ENCODE results near the gene GLB1L2.

GLB1L2 gene

DNA sequence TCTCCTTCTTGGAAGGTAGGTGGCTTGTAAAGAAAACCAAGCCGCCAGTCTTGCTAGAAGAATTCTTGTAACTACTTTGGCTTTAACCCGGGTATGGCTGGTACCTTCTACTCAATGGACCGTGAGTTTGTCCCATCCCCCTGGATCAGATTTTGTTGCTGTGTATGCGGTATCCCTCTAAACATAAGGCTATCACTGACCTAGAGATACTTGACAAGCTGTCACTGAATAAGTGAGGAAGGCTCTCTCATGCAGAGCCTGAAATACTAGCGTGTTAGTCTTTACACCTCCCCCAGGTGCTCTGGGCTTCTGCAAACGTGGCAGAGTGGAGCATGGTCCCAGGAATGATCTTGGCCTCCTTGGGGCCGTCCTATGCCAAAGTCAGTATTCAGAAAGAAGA is 34.5 kb downstream of the GLB1L2 start:
- Mint-ChIP-seq H3K27ac (no peak overlapping the region), H3K9me3 (no peaks in the 10 kb centered on the region), H3K4me1 (peaks cover 9% of the 10 kb centered on the region), H3K4me3 (no peak overlapping the region), H3K27me3 (no peaks in the 10 kb centered on the region), H3K36me3 (no peaks in the 10 kb centered on the region)

DNA sequence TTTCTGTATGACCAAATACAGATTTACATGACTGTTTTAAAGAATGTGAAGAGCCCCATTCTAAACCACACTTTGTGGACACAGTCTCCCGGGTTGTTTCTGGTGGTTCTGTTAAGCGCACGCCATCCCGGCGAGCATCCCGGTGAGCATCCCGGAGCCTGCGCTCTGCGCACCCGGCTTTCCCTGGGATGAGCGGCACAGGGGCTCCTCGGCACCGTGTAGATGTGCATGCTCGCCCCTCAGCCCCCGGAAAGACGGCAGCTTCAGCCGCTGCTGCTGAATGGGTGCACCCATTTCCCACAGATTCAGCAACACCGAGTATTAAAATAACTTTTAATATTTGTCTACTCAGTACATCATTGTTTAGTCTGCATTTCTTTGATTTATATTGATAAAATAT is 36.0 kb downstream of the GLB1L2 start:
- Mint-ChIP-seq H3K27me3 (no peaks in the 10 kb centered on the region), H3K4me1 (no peaks in the 10 kb centered on the region), H3K36me3 (no peaks in the 10 kb centered on the region), H3K9me3 (no peaks in the 10 kb centered on the region), H3K27ac (no peak overlapping the region), H3K4me3 (no peak overlapping the region)

DNA sequence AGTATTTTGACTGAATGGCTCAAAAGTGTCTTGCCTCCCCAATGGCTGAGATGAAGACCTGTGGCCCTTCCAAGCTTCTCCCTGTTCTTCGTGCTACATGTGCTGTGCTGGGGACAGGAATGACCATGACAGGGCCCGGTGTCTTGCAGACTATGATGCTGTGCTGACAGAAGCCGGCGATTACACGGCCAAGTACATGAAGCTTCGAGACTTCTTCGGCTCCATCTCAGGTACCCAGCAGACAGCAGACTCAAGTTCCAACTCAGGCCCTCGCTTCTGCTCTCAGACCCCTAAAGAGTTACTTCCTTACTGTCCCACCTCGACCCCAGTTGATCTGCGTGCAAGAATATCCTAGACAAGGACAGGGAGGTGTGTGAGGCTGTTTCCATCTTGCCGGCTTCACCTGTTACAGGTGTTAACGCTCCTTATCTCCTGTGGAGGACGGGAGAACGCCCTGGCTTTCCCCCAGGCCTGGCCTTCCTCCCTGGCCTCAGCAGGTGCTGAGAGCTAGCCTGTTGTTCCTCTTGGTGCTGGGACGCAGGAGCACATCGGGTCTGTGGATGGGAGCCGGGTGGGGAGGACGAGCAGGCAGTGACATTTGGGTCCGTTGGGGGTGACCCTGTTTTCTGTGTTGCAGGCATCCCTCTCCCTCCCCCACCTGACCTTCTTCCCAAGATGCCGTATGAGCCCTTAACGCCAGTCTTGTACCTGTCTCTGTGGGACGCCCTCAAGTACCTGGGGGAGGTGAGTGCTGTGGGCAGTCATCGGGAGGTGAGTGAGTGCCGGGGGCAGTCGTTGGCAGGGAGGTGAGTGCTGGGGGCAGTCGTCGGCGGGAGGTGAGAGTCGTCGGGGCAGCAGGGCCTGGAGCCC is 38.1 kb downstream of the GLB1L2 start:
- no peak overlapping the region for H3K27ac Mint-ChIP-seq
- no peaks in the 10 kb centered on the region for H3K9me3 Mint-ChIP-seq
- no peak overlapping the region for H3K4me3 Mint-ChIP-seq
- H3K27me3 Mint-ChIP-seq = no peaks in the 10 kb centered on the region
- H3K4me1 Mint-ChIP-seq = no peaks in the 10 kb centered on the region
- H3K36me3 Mint-ChIP-seq = no peaks in the 10 kb centered on the region

DNA sequence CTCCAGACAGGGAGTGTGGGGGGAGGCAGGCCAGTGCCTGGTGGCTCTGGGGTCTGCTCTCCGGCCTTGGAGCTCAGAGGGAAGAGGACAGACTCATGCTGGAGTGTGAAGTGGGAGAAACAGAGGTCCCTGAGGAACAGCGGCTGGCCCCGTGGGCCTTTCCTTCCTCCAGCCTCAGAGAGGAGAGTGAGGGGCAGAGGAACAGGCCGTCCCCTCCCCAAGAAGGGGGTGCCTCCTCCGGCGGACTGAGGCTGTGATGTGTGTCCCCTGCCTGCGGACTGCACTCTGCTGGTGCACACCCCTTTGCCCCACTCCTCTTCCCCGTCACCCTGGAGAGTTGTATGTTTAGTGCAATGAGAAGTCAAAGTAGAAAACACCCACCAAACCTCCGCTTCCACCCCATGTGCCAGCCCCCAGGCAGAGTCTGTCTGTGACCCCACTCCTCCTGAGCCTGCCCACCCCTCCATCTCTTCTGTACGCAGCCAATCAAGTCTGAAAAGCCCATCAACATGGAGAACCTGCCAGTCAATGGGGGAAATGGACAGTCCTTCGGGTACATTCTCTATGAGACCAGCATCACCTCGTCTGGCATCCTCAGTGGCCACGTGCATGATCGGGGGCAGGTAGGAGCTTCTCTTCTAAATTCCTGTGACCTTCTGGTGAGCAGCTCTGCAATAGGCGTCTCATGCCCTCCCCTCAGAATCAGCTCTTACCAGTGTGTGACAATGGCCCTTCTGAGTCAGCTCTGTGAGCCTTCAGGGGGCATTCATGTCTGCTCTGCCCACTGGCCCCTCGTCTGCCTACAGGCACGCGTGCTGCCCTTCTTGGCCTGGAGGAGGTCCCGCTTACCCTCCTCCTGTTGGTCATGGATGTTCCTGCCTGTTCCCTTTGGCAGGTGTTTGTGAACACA is 39.0 kb downstream of the GLB1L2 start:
- Mint-ChIP-seq H3K4me3 (no peak overlapping the region), H3K36me3 (no peaks in the 10 kb centered on the region), H3K4me1 (no peaks in the 10 kb centered on the region), H3K9me3 (no peaks in the 10 kb centered on the region), H3K27ac (no peak overlapping the region), H3K27me3 (no peaks in the 10 kb centered on the region)

DNA sequence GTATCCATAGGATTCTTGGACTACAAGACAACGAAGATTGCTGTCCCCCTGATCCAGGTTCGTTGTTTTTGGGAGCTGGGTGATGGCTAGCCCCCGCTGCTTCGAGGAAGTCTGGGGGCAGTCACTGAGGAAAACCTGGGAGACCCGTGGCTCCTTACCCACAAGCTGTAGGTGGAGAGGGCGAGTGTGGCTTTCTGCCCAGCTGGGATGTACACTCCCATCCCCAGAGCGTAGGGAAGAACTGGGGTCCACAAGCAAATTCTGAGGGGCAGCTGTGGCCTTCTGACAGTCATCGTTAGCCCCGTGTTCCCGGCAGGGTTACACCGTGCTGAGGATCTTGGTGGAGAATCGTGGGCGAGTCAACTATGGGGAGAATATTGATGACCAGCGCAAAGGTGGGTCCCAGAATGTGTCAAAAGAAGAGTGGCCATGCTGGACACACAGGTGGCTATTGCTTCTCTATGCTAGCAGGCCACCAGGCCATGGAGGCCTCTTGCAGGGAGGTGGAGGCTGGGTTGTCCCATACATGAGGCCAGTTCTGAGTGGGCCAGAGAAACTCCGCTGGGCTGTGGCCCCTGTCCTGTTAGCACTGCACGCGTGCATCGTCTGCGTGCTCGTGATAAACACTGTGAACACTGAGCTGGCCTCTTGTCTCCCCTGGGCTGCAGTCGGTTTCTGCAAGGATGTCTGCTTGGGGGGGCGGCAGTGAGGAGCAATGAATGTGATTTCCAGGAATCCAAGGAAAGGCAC is 39.8 kb downstream of the GLB1L2 start:
- Mint-ChIP-seq H3K27ac (no peak overlapping the region), H3K36me3 (no peaks in the 10 kb centered on the region), H3K27me3 (no peaks in the 10 kb centered on the region), H3K9me3 (no peaks in the 10 kb centered on the region), H3K4me3 (no peak overlapping the region), H3K4me1 (no peaks in the 10 kb centered on the region)

DNA sequence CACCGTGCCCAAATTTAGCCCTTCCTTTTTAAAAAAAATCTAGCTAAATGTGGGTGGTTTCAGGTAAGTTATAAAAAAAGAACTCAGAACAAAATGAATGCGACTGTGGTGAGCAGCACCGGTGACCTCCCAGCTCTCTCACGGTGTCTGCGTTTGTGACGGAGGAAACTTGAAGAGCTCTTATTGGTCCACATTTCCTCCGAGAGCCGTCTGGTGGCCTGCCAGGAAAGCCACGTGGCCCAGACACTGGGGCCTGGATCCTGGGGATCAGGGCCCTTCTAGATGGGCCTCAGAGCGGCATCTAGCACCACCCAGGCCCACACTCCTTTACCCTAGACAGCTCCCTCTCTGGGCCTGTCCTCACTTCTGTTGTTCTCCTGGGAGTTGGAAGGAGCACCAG is 40.7 kb downstream of the GLB1L2 start:
- no peak overlapping the region for H3K4me3 Mint-ChIP-seq
- H3K4me1 Mint-ChIP-seq = no peaks in the 10 kb centered on the region
- H3K9me3 Mint-ChIP-seq = no peaks in the 10 kb centered on the region
- no peak overlapping the region for H3K27ac Mint-ChIP-seq
- no peaks in the 10 kb centered on the region for H3K27me3 Mint-ChIP-seq
- H3K36me3 Mint-ChIP-seq = no peaks in the 10 kb centered on the region

DNA sequence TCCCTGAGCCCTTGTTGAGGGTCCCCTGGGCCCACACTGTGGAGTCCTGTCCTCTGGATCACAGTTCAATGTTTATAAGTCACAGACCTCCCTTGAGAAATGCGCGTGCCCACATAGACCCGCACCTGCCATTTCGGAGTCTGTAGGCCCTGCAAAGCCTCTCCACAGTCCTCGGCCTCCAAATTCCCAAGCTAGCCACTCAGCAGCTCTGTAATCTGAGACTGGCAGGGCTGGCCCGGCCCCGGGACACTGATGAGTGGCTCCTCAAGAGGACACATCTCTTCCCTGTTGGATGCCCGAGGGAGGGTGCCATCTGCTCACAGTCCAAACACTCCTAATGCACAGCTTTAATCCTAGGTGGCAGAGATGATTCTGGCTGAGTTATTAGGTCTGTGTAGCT is 41.2 kb downstream of the GLB1L2 start:
- H3K4me3 Mint-ChIP-seq = no peak overlapping the region
- no peak overlapping the region for H3K27ac Mint-ChIP-seq
- H3K9me3 Mint-ChIP-seq = no peaks in the 10 kb centered on the region

DNA sequence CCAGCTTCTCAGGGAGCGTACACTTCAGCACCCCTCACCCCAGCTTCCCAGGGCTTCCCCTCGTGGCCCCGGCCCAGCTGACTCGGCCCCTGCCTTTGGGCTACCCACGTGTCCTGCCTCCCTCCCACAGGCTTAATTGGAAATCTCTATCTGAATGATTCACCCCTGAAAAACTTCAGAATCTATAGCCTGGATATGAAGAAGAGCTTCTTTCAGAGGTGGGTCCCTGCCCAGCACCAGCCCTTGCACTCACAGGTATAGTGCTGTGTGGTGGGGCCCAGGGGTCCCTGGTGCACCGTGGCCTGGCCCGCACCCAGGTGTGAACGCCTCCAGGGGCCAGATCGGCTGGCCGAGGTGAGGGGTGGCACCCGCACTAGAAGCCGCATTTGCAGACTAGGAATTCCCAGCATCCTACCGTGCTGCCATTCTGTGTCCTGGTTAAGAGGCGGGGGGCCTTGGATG is 41.8 kb downstream of the GLB1L2 start:
- Mint-ChIP-seq H3K36me3 (no peaks in the 10 kb centered on the region), H3K4me1 (no peaks in the 10 kb centered on the region), H3K4me3 (no peak overlapping the region), H3K9me3 (no peaks in the 10 kb centered on the region), H3K27ac (no peak overlapping the region), H3K27me3 (no peaks in the 10 kb centered on the region)

More for the DNA sequence above, 41.2 kb downstream of the GLB1L2 start:
- Mint-ChIP-seq H3K4me1 (no peaks in the 10 kb centered on the region), H3K27me3 (no peaks in the 10 kb centered on the region), H3K36me3 (no peaks in the 10 kb centered on the region)

DNA sequence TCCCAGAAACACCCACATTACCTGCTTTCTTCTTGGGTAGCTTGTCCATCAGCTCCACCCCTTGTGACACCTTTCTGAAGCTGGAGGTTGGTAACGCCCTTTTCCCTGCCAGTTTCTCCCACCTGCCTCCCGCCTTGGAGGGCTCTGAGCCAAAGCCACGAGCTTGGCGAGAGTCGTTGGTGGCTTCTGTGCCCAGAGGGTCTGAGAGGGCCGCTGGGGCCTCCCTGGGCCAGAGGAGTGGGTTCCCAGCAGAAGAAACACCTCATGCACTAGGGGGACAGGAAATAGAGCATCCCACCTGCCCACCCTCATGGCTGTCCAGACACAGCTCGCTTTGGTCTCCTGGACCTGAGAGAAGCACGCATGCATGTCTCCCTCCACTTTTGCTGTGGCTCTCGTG is 42.4 kb downstream of the GLB1L2 start:
- Mint-ChIP-seq H3K4me3 (no peak overlapping the region), H3K36me3 (no peaks in the 10 kb centered on the region), H3K27ac (no peak overlapping the region), H3K9me3 (no peaks in the 10 kb centered on the region), H3K27me3 (no peaks in the 10 kb centered on the region), H3K4me1 (no peaks in the 10 kb centered on the region)

DNA sequence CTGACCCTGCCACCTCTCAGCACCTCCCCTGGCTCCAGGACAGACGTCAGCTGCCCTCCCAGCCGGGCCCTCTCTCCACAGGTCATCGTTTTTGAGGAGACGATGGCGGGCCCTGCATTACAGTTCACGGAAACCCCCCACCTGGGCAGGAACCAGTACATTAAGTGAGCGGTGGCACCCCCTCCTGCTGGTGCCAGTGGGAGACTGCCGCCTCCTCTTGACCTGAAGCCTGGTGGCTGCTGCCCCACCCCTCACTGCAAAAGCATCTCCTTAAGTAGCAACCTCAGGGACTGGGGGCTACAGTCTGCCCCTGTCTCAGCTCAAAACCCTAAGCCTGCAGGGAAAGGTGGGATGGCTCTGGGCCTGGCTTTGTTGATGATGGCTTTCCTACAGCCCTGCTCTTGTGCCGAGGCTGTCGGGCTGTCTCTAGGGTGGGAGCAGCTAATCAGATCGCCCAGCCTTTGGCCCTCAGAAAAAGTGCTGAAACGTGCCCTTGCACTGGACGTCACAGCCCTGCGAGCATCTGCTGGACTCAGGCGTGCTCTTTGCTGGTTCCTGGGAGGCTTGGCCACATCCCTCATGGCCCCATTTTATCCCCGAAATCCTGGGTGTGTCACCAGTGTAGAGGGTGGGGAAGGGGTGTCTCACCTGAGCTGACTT is 43.2 kb downstream of the GLB1L2 start:
- no peak overlapping the region for H3K27ac Mint-ChIP-seq
- H3K9me3 Mint-ChIP-seq = no peaks in the 10 kb centered on the region
- no peak overlapping the region for H3K4me3 Mint-ChIP-seq
- no peaks in the 10 kb centered on the region for H3K4me1 Mint-ChIP-seq
- H3K36me3 Mint-ChIP-seq = no peaks in the 10 kb centered on the region
- H3K27me3 Mint-ChIP-seq = no peaks in the 10 kb centered on the region

DNA sequence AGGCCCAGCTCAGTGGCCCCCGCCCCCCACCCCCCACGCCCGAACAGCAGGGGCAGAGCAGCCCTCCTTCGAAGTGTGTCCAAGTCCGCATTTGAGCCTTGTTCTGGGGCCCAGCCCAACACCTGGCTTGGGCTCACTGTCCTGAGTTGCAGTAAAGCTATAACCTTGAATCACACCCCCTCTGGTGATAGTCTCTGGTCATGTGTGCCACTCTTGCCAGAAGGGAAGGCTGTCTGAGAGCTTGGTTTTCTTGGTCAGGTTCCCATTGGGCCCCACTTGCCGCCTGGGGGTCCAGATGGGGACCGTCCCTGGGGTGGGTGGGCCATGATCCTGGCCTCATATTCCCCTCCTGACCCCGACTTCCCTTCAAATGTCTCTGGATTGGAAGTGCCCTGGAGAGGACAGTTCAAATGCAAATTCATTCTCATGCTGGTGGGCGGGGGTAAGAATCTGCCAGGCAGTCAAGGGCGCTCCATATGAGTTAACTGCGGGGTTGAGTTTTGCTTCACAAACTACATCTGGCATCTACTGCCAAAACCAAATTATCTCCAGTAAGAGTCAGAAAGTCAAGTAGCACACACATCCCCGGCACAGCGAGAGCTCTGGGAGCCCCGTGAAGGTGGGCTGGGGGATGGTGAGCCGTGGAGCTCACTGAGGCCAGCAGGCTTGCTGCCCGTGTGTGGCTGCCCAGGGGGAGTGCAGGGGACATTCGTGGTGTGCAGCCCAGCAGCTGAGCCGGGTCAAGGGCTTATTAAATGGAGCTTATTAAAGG is 44.5 kb downstream of the GLB1L2 start:
- Mint-ChIP-seq H3K4me3 (no peak overlapping the region), H3K27ac (no peak overlapping the region)

DNA sequence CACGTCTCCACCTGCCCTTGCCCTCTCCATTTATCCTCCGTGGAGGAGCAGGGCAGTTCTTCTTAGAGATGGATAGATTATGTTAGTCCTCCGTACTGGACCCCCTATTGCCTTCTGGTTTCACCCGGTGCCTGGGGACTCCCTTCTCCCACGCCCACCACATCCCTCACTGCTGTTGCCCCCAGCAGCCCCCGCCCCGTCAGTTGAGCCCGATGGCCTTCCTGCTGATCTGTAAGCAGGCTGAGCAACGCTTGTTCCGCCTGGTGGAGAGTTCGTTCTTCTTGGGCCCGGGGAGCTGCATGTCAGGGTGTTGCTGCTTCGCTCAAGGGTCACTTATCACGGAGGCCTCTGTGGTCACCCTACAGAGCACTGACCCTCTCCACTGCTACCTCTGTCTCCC is 46.1 kb downstream of the GLB1L2 start:
- Mint-ChIP-seq H3K36me3 (no peaks in the 10 kb centered on the region), H3K27ac (no peak overlapping the region), H3K4me1 (no peaks in the 10 kb centered on the region), H3K9me3 (no peaks in the 10 kb centered on the region), H3K27me3 (no peaks in the 10 kb centered on the region), H3K4me3 (no peak overlapping the region)

More for the DNA sequence above, 44.5 kb downstream of the GLB1L2 start:
- no peaks in the 10 kb centered on the region for H3K9me3 Mint-ChIP-seq
- H3K36me3 Mint-ChIP-seq = no peaks in the 10 kb centered on the region
- no peaks in the 10 kb centered on the region for H3K4me1 Mint-ChIP-seq
- H3K27me3 Mint-ChIP-seq = no peaks in the 10 kb centered on the region

DNA sequence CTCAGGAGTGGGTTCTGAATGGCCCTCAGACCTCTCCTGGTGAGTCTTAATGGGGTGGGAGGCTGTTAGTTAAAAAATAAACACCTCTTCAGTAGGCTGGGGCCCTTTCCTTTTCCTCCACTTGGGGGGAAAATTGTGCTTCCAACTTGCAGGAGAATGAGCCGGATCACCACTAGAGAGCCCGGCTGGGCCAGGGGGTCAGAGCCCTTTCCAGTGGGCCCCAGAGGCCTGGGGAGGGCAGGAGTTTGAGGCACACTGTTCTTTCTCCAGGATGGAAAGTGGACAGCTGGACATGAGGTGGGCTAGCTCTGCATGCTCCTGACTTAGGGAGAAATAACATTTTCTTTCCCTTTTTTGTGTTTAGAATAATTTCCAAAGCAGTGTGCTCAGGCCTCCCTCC is 47.5 kb downstream of the GLB1L2 start:
- no peak overlapping the region for H3K4me3 Mint-ChIP-seq
- H3K27ac Mint-ChIP-seq = no peak overlapping the region
- H3K27me3 Mint-ChIP-seq = no peaks in the 10 kb centered on the region
- H3K4me1 Mint-ChIP-seq = no peaks in the 10 kb centered on the region
- no peaks in the 10 kb centered on the region for H3K36me3 Mint-ChIP-seq
- no peaks in the 10 kb centered on the region for H3K9me3 Mint-ChIP-seq

DNA sequence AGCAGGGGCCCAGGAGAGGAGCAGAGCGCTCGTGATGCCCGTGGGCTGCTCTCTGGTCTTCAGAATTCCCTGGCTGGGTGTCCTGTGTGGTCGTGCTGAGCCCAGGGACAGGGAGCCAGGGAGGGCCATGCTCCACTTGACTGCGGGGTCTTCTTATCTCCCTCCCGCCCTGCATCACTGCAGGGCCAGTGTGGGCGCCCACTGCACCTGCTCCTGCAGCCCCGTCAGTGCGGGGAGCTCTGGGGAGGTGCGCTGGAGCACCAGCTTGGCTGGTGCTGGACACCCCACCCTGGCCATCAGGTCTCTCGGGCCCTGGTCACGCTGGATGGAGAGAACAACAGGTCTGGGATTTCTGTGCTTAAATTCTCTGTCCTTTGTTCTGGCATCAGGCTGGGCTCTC is 48.4 kb downstream of the GLB1L2 start:
- H3K36me3 Mint-ChIP-seq = no peaks in the 10 kb centered on the region
- no peak overlapping the region for H3K4me3 Mint-ChIP-seq
- H3K27ac Mint-ChIP-seq = no peak overlapping the region
- H3K4me1 Mint-ChIP-seq = no peaks in the 10 kb centered on the region
- H3K9me3 Mint-ChIP-seq = no peaks in the 10 kb centered on the region
- H3K27me3 Mint-ChIP-seq = peaks cover 4% of the 10 kb centered on the region
